Measurements from ENCODE around the gene VPS4A.
"Not testable (repeated sequence)": the region's sequence is repeated elsewhere in the genome, so short reads cannot be mapped to it uniquely, and the experiment has no call there.

VPS4A gene

DNA sequence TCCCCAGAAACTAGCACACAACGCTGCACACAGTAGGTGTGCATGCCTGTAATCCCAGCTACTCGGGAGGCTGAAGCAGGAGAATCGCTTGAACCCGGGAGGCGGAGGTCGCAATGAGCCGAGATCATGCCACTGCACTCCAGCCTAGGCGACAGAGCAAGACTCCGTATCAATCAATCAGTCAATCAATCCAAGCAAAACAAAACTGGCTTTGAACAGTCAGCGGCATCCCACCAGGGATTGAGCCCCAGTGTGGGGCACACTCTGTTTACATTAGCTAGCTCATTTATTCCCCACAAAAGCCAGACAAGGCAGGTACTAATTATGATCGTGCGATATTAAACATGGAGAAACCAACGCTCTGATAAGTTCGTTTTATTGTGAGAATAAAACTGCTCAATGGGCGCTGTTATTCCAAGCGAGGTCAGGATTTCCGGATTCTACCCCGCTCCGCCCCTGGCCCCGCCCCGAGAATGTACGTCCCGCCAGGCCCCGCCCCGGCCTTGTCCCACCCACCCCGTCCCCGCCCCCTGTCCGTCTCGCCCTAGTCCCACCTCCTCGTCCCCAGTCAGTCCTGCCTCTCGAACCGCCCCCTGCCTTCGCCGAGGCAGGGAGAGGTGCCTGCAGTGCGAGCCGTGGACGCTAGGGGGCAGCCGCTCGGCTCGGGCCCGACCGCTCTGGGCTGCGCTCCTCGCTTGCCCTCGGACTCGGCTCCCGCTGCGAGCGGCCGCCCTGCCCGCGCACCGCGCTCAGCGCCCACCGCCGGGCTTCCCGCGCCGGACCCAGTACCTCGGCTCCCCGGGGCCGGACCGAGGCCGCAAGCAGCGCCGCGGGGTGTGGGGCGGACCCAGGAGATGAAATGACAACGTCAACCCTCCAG lies at the start of gene VPS4A:
Gene VPS4A (plus strand): TSS at position 698 of the 880 bp plus-strand sequence. CDS start 162 bp downstream, at position 860.
- DNase-seq (ENCODE audit: low read depth) = peak; percentile 67

DNA sequence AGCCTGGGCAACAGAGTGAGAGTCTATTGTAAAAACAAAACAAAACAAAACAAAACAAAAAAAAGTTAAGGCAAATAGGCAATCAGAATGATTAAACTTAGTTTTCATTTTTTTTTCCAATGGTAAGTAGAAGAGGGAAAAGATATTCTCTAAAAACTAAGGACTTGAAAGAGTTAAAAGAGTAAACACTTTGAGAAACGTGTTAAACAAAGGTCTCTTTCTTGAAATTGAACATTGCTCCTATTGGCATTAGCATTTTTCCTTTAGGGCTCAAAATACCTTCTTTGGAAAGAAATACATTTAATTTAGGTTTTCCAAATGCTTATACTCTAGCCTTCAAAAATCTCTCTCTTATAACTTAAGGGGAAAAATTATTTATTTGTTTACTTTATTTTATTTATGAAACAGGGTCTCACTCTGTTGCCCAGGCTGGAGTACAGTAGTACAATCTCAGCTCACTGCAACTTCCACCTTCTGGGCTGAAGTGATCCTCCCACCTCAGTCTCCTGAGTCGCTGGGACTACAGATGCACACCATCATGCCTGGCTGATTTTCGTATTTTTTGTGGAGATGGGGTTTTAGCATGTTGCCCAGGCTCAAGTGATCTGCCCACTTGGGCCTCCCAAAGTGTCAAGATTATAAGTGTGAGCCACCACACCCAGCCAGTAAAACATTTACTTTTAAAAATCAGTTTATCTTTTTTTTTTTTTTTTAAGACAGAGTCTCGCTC lies 44.7 kb upstream of the VPS4A start:
- no peak for DNase-seq (ENCODE audit: low read depth)

DNA sequence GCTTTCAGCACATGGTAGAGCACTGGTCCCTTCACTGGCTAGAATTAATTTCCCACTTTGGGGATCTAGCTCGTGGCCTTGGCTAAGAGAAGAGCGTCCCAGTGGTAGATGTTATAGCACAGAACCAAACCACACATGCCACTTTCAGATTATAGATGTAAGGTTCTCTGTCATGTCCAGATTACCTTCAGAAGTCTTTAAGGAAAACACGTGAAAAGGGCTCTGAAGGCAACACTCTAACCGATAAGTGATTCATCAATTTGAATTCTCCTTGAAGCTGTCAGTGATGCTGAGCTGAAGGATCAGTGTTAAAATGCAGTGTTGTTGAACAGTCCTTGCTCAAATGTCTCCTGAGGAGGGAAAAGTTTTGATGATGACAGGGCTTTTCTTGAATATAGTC lies 43.5 kb upstream of the VPS4A start:
- no peak for DNase-seq (ENCODE audit: low read depth)

DNA sequence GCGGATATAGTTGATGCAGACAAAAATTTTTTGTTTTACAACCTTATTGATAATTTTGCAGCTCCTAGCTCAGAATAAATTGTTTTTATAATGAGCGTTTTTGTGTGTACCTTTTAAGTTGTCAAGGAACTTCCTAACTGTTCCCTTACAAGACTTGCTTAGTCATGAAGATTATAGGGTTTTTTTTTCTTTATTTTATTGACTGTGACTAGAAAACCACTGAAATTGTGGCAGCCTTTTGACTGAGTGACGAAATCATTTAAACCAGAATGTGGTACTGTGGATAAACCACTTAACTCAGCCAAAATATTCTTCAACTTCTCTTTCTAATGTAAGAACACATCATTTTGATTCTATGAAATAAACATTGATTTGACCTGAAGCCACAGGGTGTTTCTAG lies 40.8 kb upstream of the VPS4A start:
- no peak for DNase-seq (ENCODE audit: low read depth)

DNA sequence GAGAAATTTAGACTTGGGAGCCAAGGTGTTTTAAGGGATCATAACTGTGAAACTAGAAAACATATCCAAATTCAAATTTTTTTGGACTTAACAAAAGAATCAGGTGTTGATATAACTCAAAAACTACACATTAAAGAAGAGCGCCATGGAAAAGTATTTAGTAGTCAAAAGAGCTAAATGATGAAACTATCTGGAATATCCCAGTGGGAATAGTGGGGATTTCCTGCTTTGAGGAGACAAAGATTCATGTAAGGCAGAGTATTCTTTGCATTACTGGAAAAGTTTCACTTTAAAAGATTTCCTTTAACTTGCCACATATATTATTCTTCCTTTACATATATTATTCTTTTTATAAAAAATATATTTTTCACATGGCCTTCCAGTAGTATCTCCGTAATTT lies 40.3 kb upstream of the VPS4A start:
- DNase-seq (ENCODE audit: low read depth) = no peak

DNA sequence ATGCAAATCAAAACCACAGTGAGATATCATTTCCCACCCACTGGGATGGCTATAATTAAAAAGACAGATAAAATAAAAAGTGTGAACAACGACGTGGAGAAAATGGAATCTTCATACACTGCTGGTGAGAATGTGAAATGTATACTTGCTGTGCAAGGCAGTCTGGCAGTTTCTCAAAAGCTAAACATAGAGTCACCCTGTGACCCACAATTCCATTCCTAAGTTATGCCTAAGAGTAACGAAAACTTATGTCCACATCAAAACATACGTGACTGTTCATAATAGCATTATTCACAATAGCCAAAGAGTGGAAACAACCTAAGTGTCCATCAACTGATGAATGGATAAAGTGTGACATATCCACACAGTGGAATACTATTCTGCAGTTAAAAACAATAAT lies 38.1 kb upstream of the VPS4A start:
- no peak for DNase-seq (ENCODE audit: low read depth)

DNA sequence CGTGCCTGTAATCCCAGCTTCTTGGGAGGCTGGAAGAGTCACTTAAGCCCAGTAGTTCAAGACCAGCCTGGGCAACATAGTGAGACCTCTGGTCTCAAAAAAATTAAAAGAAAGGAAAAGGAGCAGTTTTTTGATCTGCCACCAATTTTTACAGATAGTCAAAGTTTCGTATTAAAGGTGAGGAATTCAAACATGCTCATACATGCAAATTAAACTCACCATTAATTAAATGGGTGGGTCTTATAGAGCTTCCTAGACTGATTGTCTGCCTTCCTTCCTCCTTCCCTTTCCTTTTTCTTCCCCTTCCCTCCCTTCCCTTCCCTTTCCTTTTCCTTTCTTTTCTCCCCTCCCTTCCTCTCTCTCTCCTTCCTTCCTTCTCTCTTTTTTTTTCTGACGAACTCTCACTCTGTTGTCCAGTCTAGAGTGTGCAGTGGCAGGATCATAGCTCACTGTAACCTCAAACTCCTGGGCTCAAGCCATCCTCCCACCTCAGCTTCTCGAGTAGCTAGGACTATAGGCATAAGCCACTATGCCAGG lies 36.4 kb upstream of the VPS4A start:
- no peak for DNase-seq (ENCODE audit: low read depth)

DNA sequence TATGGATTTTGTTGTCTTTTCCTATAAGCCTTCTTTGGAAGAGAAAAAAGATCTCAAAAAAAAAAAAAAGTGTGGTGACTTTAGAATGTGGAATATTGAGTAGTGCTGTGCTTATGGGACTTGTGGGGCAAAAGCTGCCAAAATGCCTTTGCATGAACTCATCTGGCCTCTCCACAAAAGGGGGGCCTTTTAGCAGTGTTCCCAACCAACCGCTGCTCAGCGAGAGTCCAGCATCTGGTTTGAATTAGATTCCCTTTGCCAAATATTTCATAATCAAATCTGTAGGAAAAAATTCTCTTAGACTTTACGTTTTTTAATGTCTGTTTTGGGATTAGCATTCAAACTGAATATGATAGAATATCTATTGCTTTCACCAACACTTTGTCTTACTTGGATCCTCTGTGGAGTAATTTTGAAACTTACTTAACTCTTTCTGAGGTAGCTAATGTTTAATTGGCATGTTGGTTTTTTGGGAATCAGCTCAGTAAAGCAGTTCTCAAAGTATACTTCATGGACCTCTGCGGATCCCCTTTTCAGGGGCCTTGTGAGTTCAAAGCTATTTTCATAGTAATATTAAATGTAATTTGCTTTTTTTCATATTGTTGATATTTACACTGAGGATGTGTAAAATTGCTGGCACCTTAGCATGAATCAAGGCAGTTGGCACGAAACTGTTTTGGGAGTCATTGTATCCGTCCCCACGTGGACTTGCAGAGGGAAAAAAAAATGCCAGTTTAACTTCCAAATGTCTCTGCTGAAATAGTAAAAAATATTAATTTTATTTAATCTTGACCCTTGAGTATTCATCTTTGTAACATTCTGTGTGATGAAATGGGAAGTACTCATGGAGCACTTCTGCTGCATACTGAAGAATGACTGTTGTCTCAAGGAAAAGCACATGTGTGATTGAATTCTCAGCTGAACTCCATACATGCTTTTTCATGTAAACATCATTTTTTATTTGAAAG lies 34.7 kb upstream of the VPS4A start:
- DNase-seq (ENCODE audit: low read depth) = peak; percentile 92

DNA sequence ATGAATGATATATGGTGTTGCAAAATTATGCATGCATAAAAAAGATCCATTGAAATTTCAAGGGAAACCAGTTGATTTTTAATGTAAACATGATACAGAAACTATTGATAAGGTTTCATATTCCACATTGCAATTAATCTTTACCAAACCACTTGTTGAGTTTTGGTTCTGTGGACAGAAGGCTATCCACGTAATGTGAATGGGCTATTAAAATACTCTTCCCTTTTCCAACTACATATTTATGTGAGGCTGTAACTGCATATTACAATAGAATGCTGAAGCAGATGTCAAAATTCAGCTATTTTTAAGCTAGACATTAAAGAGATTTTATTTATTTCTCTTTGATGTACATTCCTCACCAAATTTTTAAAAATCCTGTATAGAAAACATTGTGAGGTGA lies 33.7 kb upstream of the VPS4A start:
- no peak for DNase-seq (ENCODE audit: low read depth)

DNA sequence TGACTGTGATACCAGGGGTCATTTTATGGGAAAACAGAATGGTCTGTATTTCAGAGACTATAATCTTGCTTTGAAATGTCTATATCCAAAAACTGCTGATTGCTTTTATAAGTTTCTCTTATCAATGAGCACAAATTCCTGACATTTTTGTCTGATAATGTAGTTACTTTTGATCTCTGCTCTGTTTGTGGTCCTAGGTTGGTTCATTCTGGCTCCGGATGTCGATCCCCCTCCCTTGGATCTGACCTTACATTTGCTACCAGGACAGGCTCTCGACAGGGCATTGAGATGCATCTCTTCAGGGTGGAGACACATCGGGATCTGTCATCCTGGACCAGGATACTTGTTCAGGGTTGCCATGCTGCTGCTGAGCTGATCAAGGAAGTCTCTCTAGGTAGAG lies 27.3 kb upstream of the VPS4A start:
- DNase-seq (ENCODE audit: low read depth) = no peak

DNA sequence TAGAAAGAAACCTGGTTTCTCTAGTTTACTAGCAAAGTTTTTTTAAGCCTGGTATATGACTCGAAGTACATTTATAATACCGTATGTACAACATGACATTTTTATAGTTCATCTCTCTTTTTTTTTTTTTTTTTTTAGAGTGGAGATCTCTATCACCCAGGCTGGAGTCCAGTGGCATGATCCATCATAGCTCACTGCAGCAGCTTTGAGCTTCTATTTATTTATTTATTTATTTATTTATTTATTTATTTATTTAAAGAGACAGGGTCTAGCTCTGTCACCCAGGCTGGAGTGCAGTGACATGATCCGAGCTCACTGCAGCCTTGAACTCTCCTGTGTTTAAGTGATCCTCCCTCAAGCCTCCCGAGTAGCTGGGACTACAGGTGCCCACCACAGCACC lies 25.9 kb upstream of the VPS4A start:
- no peak for DNase-seq (ENCODE audit: low read depth)

DNA sequence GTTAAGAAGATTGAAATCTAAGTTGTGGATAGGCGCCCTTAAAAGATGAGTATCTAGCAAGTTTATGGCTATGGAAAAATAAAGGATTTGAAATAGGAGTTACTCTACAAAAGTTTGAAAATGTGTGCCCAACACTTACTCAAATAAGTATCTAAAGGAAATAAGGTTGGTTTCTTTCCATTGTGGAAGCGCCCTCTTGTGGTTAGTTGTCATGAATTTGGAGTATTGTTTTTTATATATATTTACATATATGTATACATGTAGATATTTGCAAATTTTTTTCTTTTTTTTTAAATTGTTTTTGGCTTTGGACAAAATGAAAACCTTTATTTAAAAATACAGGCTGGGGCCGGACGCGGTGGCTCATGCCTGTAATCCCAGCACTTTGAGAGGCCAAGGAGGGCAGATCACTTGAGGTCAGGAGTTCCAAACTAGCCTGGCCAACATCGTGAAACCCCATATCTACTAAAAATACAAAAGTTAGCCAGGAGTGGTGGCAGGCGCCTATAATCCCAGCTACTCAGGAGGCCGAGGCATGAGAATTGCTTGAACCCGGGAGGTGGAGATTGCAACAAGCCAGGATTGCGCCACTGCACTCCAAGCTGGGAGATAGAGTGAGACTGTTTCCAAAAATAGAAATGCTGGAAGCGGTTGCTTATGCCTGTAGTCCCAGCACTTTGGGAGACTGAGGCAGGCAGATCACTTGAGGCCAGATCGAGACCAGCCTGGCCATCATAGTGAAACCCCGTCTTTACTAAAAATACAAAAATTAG lies 24.0 kb upstream of the VPS4A start:
- no peak for DNase-seq (ENCODE audit: low read depth)

DNA sequence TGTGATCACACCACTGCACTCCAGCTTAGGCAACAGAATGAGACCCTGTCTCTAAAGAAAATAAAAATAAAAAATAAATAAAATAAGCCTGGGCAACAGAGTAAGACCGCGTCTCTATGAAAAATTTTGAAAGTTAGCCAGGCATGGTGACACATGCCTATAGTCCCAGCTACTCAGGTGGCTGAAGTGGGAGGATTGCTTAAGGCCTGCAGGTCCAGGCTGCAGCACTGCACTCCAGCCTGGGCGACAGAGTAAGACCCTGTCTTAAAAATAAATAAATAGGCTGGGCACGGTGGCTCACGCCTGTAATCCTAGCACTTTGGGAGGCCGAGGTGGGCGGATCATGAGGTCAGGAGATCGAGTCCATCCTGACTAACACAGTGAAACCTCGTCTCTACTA lies 19.5 kb upstream of the VPS4A start:
- not testable (repeated sequence) for DNase-seq (ENCODE audit: low read depth)

DNA sequence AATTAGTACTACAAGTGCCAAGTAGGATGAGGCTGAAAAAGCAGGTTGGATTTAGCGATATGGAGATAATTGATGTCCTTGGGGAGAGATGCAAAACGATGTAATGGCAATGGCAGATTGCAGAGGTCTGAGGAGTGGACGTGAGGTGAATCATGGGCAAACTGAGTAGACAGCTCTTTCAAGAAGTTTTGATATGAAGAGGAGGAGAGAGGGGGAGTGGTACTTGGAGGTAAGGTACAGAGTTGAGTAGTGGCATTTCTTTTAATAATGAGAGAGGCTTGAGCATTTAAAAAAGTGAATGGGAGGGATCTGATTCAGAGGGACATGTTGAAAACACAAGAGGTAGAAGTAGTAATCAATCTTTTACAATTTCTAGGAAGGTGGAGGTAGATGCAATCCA lies 17.7 kb upstream of the VPS4A start:
- no peak for DNase-seq (ENCODE audit: low read depth)

DNA sequence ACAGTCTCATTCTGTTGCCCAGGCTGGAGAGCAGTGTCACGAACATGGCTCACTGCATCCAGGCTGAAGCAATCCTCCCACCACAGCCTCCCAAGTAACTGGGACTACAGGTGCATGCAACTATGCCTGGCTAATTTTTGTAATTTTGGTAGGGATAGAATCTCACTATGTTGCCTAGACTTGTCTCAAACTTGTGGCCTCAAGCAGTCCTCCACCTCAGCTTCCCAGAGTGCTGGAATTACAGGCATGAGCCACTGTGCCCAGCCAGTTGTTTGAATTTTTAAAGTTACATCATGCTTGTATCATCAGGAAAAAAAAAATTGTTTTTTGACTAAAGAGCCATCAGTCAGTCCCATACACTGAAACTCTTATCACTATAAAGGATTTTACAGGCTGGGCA lies 17.1 kb upstream of the VPS4A start:
- DNase-seq (ENCODE audit: low read depth) = no peak

DNA sequence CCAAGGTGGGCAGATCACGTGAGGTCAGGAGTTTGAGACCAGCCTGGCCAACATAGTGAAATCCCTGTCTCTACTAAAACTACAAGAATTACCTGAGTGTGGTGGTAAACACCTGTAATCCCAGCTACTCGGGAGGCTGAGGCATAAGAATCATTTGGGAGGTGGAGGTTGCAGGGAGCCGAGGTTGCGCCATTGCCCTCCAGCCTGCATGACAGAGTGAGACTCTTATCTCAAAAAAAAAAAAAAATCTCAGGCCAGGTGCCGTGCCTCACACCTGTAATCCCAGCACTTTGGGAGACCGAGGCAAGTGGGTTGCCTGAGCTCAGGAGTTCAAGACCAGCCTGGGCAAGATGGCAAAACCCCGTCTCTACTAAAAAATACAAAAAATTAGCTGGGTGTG lies 14.4 kb upstream of the VPS4A start:
- DNase-seq (ENCODE audit: low read depth) = not testable (repeated sequence)

DNA sequence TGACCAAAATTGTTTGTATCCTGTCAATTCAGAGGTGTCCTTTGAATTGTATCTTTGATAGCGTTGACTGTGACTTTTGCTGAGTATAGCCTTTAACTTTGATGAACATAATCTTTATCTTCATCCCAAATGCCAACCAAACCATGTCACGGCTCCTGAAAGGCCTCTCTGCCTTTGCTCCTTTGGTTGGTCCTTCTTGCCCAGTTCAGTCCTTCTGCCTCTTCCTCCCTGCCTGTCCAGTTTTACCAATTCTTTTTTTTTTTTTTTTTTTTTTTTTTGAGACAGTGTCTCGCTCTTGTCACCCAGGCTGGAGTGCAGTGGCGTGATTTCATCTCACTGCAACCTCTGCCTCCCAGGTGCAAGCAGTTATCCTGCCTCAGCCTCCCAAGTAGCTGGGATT lies 12.9 kb upstream of the VPS4A start:
- DNase-seq (ENCODE audit: low read depth) = no peak

DNA sequence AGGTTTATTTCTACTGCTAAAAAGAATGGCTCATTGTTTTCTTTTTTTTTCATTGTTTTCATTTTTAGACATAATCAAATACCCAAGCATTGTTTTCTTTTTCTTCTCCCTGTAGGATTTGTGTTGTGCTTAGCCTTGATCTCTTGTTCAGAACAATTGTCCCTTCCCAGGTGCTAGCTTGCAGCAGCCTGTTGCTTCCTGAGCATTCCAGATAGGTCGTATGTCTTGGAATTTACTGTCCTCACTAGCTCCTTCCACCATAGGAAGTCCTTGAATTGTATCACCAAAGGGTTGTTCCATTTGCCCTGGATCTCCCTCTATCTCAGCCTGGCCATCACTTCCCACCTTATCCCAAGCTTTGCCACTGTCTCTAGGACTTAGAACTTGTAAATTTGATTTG lies 10.0 kb upstream of the VPS4A start:
- no peak for DNase-seq (ENCODE audit: low read depth)

DNA sequence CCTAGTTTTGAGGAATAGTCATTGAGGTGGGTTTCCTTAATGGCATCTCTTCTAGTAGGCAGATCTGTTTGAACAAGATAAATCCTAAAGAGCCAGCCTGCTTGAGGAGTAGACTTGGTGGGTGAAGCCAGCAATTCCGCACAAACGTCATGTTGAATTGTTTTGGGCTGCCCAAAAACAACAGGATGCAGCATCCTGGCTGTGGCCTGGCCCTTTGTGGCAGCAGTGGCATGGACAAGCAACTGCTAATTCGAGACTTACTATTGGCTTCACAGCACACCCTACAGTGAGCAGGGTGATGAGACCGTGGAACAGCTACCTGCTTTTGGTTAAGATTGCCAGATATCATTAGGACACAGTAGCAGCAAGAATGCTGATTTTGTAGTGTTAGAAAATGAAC lies 9.3 kb upstream of the VPS4A start:
- DNase-seq (ENCODE audit: low read depth) = no peak

DNA sequence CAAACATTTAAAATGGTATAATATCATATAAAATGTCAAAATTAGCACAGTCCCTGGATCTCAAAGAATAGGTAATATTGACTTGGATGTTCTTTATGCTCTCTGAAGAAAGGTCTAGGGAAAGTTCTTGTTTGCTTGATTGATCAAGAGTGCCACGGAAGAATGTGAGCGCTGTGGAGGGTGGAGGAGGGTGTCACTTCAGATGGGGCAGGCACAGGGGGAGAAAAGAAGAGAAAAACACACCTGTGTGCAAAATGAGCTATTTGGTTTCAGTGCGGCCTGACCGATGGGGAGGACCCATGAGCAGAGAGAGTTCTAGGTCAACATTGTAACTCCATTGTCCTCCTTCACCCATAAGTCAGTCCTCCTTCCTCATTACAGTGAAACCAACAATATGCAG lies 8.8 kb upstream of the VPS4A start:
- DNase-seq (ENCODE audit: low read depth) = no peak

DNA sequence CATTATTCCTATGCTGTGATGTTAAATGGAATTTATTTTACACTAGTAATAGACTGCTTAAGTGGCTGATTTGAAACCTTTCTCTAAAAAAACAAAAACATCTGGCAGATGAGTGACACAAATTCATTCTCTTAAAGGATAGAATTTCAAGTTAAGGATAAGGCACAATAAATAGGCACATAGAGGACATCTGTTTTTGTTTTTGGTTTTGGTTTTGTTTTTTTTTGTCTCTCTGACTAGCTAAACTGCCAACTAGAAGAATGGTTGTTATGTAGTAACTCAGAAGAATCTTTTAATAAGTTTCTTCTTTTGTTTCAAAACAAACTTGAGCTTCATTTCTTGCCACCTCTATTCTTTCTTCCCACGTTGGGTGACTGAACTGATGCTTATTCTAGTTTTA lies 5.1 kb upstream of the VPS4A start:
- DNase-seq (ENCODE audit: low read depth) = no peak
